Measurements from ENCODE around the gene KCTD20.

- TF ChIP-seq POLR2AphosphoS5 (IDR thresholded peaks at IDR 0.05; ENCODE audit: low read depth) (no peak), CTCF (conservative IDR thresholded peaks at IDR 0.05; ENCODE audit: low read depth in 2 of 2) (no peak), EZH2 (IDR thresholded peaks at IDR 0.05; ENCODE audit: low read depth, unreplicated experiment) (no peak), REST (IDR thresholded peaks at IDR 0.05; ENCODE audit: unreplicated experiment) (no peak), EZH2phosphoT487 (IDR thresholded peaks at IDR 0.05; ENCODE audit: unreplicated experiment) (no peak), JUNB (IDR thresholded peaks at IDR 0.05; ENCODE audit: unreplicated experiment) (no peak), CREB1 (CRISPR knock-in tag; IDR thresholded peaks at IDR 0.05; ENCODE audit: low read depth) (no peak)
Observed at GRCh38 chr6:36524871-36525270, 82.1 kb downstream of the KCTD20 start.
